Astrocyte (in vitro differentiated cells and primary cell): Measurements from ENCODE around the gene DUS1L. TPM values are rescaled to one million over a fixed set of nuclear protein-coding genes. Genes with fewer than 3 reads are reported as not detected.
A peak's percentile ranks its signal among the peaks of the same experiment; 100 is the strongest.

ENCODE experiments used
- DNase-seq: peaks from one replicate; pipeline ENCODE4 v3.0.0-alpha.2; 2010; ENCODE audit warnings: low read depth
- FAIRE-seq: peaks from 2 replicates; lab custom pipeline; 2011; peaks lifted over from hg19 to GRCh38; lab: Jason Lieb, UNC
- H2AFZ ChIP-seq: 2 replicates; pipeline ENCODE4 v1.6.0; 2012; ENCODE audit warnings: low read depth, low read length, inconsistent platforms
- H3K27ac ChIP-seq: 2 replicates; pipeline ENCODE4 v1.5.1; 2011; ENCODE audit warnings: low read depth, low read length, inconsistent platforms
- H3K27me3 ChIP-seq: 2 replicates; pipeline ENCODE4 v1.6.0; 2011; ENCODE audit warnings: low read length, inconsistent platforms; ENCODE audit not compliant: insufficient read depth
- H3K36me3 ChIP-seq: 2 replicates; pipeline ENCODE4 v1.5.1; 2011; ENCODE audit warnings: low read length, inconsistent platforms; ENCODE audit not compliant: insufficient read depth
- H3K4me1 ChIP-seq: 2 replicates; pipeline ENCODE4 v1.5.1; 2011; ENCODE audit warnings: low read length, inconsistent platforms; ENCODE audit not compliant: insufficient read depth
- H3K4me2 ChIP-seq: 2 replicates; pipeline ENCODE4 v1.6.0; 2012; ENCODE audit warnings: low read length, inconsistent platforms
- H3K4me3 ChIP-seq: 2 replicates; pipeline ENCODE4 v1.5.1; 2011; ENCODE audit warnings: low read depth, mild to moderate bottlenecking, low read length, inconsistent platforms; ENCODE audit not compliant: insufficient read depth
- H3K79me2 ChIP-seq: 2 replicates; pipeline ENCODE4 v1.6.0; 2012; ENCODE audit warnings: mild to moderate bottlenecking, low read length, inconsistent platforms; ENCODE audit not compliant: insufficient read depth
- H3K9ac ChIP-seq: 2 replicates; pipeline ENCODE4 v1.6.0; 2012; ENCODE audit warnings: mild to moderate bottlenecking, low read length, inconsistent platforms
- H3K9me3 ChIP-seq: 2 replicates; pipeline ENCODE4 v1.5.1; 2012; ENCODE audit warnings: low read depth, mild to moderate bottlenecking, low read length, inconsistent platforms; ENCODE audit not compliant: insufficient read depth
- H4K20me1 ChIP-seq: 2 replicates; pipeline ENCODE4 v1.6.0; 2012; ENCODE audit warnings: low read length, inconsistent platforms; ENCODE audit not compliant: insufficient read depth
- H3K27ac Mint-ChIP-seq: one replicate; pipeline ENCODE4 v1.8.0; 2021; ENCODE audit warnings: mild to moderate bottlenecking, mixed read lengths; ENCODE audit not compliant: unreplicated experiment
- H3K27me3 Mint-ChIP-seq: one replicate; pipeline ENCODE4 v1.8.0; 2021; ENCODE audit warnings: low read depth, mixed read lengths; ENCODE audit not compliant: unreplicated experiment
- H3K36me3 Mint-ChIP-seq: one replicate; pipeline ENCODE4 v1.8.0; 2021; ENCODE audit warnings: low read depth, mixed read lengths; ENCODE audit not compliant: unreplicated experiment
- H3K4me1 Mint-ChIP-seq: one replicate; pipeline ENCODE4 v1.8.0; 2021; ENCODE audit warnings: low read depth, mixed read lengths; ENCODE audit not compliant: unreplicated experiment
- H3K4me3 Mint-ChIP-seq: one replicate; pipeline ENCODE4 v1.8.0; 2021; ENCODE audit warnings: mild to moderate bottlenecking, moderate library complexity, mixed read lengths; ENCODE audit not compliant: unreplicated experiment
- H3K9me3 Mint-ChIP-seq: one replicate; pipeline ENCODE4 v1.8.0; 2021; ENCODE audit warnings: mild to moderate bottlenecking, mixed read lengths; ENCODE audit not compliant: unreplicated experiment
- CTCF ChIP-seq: IDR thresholded peaks from 2 replicates; pipeline ENCODE4 v1.5.1; 2011; ENCODE audit warnings: low read depth, mild to moderate bottlenecking, inconsistent platforms, low read length, moderate library complexity; ENCODE audit not compliant: insufficient read depth
- EZH2 ChIP-seq: IDR thresholded peaks from 2 replicates; pipeline ENCODE4 v1.6.1; 2012; ENCODE audit warnings: mild to moderate bottlenecking, low read length, inconsistent platforms; ENCODE audit not compliant: insufficient read depth
- total RNA-seq: library from RNA; stranded (reverse); gene quantifications from 2 replicates; pipeline ENCODE4 v1.2.1, GENCODE V29; 2021

Gene DUS1L
- total RNA-seq, 1 donor from 2014 or later: 55.1 TPM

- Histone ChIP-seq H3K4me3 (no peak overlapping the region), H3K9me3 (no peaks in the 10 kb centered on the region), H3K9ac (no peak overlapping the region), H3K36me3 (no peaks in the 10 kb centered on the region), H2AFZ (no peak overlapping the region), H3K27me3 (no peaks in the 10 kb centered on the region), H3K79me2 (peaks cover 10% of the 10 kb centered on the region), H4K20me1 (peaks cover 3% of the 10 kb centered on the region), H3K4me1 (peaks cover 20% of the 10 kb centered on the region), H3K27ac (no peak overlapping the region), H3K4me2 (no peak overlapping the region)
- peaks cover 4% of the 10 kb centered on the region for H3K27me3 Mint-ChIP-seq
- peaks cover 2% of the 10 kb centered on the region for H3K4me1 Mint-ChIP-seq
- TF ChIP-seq CTCF (no peak), EZH2 (no peak)
- peaks cover 11% of the 10 kb centered on the region for H3K36me3 Mint-ChIP-seq
- FAIRE-seq (no peak), DNase-seq (no peak)
- peak overlapping the region; percentile 80 for H3K4me3 Mint-ChIP-seq
- peaks cover 2% of the 10 kb centered on the region for H3K9me3 Mint-ChIP-seq
- H3K27ac Mint-ChIP-seq: peak overlapping the region; percentile 41
Observed at GRCh38 chr17:82033359-82034085, 32.1 kb downstream of the DUS1L start.

GRCh38 chr17:82031885-82032627 lies 33.5 kb downstream of the DUS1L start:
- H3K9ac ChIP-seq: peak overlapping the region; percentile 67
- H3K9me3 Mint-ChIP-seq: no peaks in the 10 kb centered on the region
- no peak for FAIRE-seq
- peak overlapping the region; percentile 86 for H3K4me2 ChIP-seq
- H3K4me1 Mint-ChIP-seq: no peaks in the 10 kb centered on the region
- peaks cover 8% of the 10 kb centered on the region for H3K27me3 Mint-ChIP-seq
- H3K9me3 ChIP-seq: no peaks in the 10 kb centered on the region
- H3K36me3 Mint-ChIP-seq: peaks cover 13% of the 10 kb centered on the region
- no peak for DNase-seq
- no peak for TF ChIP-seq CTCF
- TF ChIP-seq EZH2: no peak
- peak overlapping the region; percentile 49 for H3K4me3 ChIP-seq
- H3K27ac ChIP-seq: no peak overlapping the region
- peak overlapping the region; percentile 60 for H2AFZ ChIP-seq
- peak overlapping the region; percentile 80 for H3K4me3 Mint-ChIP-seq
- H3K79me2 ChIP-seq: peaks cover 10% of the 10 kb centered on the region
- no peaks in the 10 kb centered on the region for H3K36me3 ChIP-seq
- H3K4me1 ChIP-seq: peaks cover 20% of the 10 kb centered on the region
- H3K27ac Mint-ChIP-seq: no peak overlapping the region
- H4K20me1 ChIP-seq: peaks cover 3% of the 10 kb centered on the region
- H3K27me3 ChIP-seq: no peaks in the 10 kb centered on the region
